ENCODE results near the gene LY6G6D.

The LY6G6D gene

DNA sequence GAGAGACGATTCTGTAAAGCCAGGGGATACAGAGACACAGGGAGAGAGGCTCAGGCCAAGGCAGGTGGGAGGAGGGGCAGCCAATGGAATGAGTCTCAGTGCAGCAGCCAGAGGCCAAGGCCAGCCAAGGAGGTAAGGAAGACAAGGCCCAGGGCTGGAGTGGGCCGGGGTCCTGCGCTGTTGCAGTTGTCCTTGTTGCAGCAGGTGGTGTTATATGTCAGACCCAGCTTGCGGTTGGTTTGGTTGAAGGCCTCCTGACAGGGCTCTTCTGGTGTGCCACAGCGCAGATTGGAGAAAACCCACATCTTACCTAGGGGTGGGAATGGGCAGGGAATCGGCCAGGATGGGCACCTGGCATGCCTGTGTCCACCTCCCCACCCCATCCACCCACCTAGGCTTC is 3.9 kb downstream of the LY6G6D start:
- Mint-ChIP-seq H3K36me3 (ENCODE audit: low read depth) (no peaks in the 10 kb centered on the region), H3K27ac (no peak overlapping the region), H3K4me1 (ENCODE audit: low read depth) (peaks cover 7% of the 10 kb centered on the region), H3K27me3 (ENCODE audit: low read depth) (peaks cover 6% of the 10 kb centered on the region), H3K9me3 (no peaks in the 10 kb centered on the region), H3K4me3 (no peak overlapping the region)
- no peak for DNase-seq (ENCODE audit: low spot score)

DNA sequence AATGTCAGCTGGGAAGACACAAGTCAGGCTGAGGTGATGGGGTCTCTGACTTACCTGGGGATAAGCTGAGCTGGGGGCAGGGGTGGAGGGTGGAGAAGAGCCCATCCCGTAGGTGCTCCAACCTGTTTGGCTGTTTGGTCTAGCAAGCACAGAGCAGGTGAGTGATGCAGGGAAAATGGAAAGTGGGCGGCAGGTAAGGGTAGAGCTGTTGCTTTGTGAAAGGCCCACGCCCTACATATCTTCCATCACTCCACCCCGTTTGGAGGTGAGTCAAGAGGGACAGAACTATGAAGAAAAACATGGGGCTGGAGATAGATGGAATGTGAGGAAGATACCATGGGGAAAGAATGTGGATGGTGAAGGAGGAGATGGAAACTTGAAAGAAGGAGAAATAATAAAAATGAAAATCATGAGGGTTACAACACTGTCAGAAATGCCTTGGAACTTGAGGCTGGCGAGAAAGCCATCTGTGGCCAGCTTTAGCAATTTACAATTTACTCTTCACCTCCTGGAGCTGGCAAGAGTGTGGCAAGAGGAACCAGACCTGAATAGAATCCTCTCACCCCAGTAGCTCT is 5.1 kb downstream of the LY6G6D start:
- Mint-ChIP-seq H3K4me1 (ENCODE audit: low read depth) (peaks cover 8% of the 10 kb centered on the region), H3K9me3 (no peaks in the 10 kb centered on the region), H3K27me3 (ENCODE audit: low read depth) (peaks cover 2% of the 10 kb centered on the region)

DNA sequence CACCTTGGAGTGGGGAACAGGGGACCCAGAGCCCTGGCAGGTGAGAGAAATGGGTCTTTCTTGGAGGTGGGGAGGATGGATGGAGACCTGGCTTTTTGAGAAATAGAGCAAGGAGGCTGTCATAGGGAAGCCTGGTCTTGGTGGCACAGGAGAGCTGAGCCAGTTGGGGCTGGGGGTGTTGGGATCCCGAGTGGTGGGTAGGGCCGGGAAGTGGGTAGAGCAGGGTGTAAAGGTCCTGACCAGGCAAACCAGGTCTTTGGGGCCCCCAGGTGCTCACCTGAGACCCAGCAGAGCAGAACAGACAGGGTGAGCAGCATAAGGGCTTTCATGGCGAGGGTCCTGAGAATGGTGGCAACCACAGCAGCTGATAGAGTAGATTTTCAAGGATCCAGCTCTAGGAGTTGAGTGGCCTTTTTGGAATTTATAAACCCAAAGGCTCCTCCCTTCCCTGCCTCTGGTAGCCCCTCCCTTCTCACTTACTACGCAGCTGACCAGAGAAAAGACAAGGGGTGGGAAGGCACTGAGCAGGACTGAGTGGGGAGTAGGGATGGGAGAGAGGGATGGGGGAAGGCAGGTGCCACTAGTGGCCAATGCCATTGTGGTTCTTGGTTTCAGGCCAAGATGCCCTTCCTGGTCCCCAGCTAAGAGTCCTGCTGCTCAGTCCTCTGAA is 6.3 kb downstream of the LY6G6D start, which contains the start of gene LY6G6C:
TSS of gene LY6G6C (minus strand) at position 396 of the 670 bp plus-strand sequence. CDS start at position 329, 67 bp downstream.
- H3K36me3 Mint-ChIP-seq (ENCODE audit: low read depth): peaks cover 8% of the 10 kb centered on the region
- H3K27me3 Mint-ChIP-seq (ENCODE audit: low read depth): peaks cover 2% of the 10 kb centered on the region
- H3K9me3 Mint-ChIP-seq: no peaks in the 10 kb centered on the region
- H3K4me3 Mint-ChIP-seq: no peak within 1 kb of the TSS
- no peak within 1 kb of the TSS for H3K27ac Mint-ChIP-seq
- peaks cover 19% of the 10 kb centered on the region for H3K4me1 Mint-ChIP-seq (ENCODE audit: low read depth)
- DNase-seq (ENCODE audit: low spot score): no peak

More for the DNA sequence above, 5.1 kb downstream of the LY6G6D start:
- Mint-ChIP-seq H3K36me3 (ENCODE audit: low read depth) (no peaks in the 10 kb centered on the region), H3K27ac (no peak overlapping the region), H3K4me3 (no peak overlapping the region)
- DNase-seq (ENCODE audit: low spot score): no peak

DNA sequence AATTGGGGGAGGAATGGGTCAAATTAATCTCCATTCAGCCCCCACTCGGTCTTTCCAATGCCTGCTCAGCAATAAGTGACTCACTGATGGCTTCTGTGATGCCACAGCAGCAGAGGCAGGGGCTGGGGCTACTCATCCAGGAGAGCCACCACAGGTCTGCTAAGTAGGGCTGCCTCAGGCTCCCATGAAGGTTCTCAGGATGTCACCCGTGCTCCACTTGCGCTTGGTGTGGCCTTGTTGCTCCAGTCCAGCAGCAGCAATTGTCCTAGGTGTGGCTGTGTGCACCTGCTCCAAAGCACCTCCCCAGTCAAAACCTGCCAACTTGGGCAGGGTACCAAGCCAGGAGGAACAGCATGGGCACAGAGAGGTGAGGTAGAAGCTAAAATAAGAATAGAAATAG is 7.0 kb downstream of the LY6G6D start:
- no peak overlapping the region for H3K27ac Mint-ChIP-seq
- DNase-seq (ENCODE audit: low spot score): no peak
- no peaks in the 10 kb centered on the region for H3K9me3 Mint-ChIP-seq
- peaks cover 13% of the 10 kb centered on the region for H3K36me3 Mint-ChIP-seq (ENCODE audit: low read depth)
- peaks cover 25% of the 10 kb centered on the region for H3K4me1 Mint-ChIP-seq (ENCODE audit: low read depth)
- peaks cover 2% of the 10 kb centered on the region for H3K27me3 Mint-ChIP-seq (ENCODE audit: low read depth)
- no peak overlapping the region for H3K4me3 Mint-ChIP-seq

DNA sequence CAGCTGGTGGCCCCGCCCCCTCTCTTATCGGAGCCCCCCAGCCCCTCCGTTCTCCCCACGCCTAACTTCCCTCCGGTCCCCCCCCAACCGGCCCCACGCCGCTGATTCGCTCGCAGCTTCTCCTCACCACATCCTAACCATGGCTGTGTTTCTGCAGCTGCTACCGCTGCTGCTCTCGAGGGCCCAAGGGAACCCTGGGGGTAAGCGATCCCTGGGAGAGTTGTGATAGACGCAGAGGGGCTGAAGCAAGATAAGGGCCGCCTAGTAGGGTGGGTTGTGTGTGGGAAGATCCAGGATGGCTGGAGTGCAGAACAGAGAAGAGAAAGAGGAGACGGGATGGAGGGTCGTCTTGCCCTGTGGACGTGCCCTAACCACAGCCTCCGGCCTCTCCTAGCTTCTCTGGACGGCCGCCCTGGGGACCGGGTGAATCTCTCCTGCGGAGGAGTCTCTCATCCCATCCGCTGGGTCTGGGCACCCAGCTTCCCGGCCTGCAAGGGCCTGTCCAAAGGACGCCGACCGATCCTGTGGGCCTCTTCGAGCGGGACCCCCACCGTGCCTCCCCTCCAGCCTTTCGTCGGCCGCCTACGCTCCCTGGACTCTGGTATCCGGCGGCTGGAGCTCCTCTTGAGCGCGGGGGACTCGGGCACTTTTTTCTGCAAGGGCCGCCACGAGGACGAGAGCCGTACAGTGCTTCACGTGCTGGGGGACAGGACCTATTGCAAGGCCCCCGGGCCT is 8.3 kb downstream of the LY6G6D start, which contains the start of gene MPIG6B:
TSS of gene MPIG6B (plus strand) at position 129 of the 735 bp plus-strand sequence. CDS start at position 140, 11 bp downstream.
- no peak for DNase-seq (ENCODE audit: low spot score)
- no peaks in the 10 kb centered on the region for H3K9me3 Mint-ChIP-seq
- H3K27me3 Mint-ChIP-seq (ENCODE audit: low read depth): peaks cover 2% of the 10 kb centered on the region
- H3K36me3 Mint-ChIP-seq (ENCODE audit: low read depth): peaks cover 18% of the 10 kb centered on the region
- H3K4me1 Mint-ChIP-seq (ENCODE audit: low read depth): peaks cover 33% of the 10 kb centered on the region
- no peak within 1 kb of the TSS for H3K27ac Mint-ChIP-seq
- no peak within 1 kb of the TSS for H3K4me3 Mint-ChIP-seq

DNA sequence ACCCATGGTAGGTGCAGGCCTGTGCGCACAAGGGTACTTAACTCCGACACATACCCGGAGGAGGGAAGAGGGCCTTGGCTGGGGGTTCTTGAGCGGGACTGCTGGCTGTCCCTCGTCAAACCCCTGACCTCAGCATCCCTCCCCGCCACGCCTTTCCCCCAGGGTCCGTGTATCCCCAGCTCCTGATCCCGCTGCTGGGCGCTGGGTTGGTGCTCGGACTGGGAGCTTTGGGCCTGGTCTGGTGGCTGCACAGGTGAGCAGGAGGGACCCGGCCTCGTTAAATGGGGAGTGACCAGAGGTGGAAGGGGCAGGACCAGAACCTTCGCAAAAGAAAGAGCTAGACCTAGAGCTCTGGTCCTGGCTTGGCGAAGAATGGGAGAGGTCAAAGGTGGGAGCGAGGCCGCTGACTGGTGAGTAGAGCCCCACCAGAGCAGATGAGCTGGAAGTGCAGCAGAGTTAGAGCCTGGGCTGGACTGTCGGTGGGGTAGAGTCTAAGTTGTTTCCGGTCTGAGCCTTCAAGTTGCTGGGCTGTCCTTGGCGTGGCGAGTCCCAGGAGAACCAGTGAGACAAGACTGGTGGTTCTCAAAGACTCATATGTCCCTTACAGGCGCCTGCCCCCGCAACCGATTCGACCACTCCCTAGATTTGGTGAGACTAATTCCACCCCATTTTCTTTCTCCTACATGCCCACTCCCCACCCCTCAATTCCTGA is 9.0 kb downstream of the LY6G6D start:
- DNase-seq (ENCODE audit: low spot score): no peak
- Mint-ChIP-seq H3K4me1 (ENCODE audit: low read depth) (peaks cover 34% of the 10 kb centered on the region), H3K27me3 (ENCODE audit: low read depth) (peaks cover 2% of the 10 kb centered on the region), H3K36me3 (ENCODE audit: low read depth) (peaks cover 20% of the 10 kb centered on the region), H3K4me3 (no peak overlapping the region), H3K27ac (no peak overlapping the region), H3K9me3 (no peaks in the 10 kb centered on the region)

DNA sequence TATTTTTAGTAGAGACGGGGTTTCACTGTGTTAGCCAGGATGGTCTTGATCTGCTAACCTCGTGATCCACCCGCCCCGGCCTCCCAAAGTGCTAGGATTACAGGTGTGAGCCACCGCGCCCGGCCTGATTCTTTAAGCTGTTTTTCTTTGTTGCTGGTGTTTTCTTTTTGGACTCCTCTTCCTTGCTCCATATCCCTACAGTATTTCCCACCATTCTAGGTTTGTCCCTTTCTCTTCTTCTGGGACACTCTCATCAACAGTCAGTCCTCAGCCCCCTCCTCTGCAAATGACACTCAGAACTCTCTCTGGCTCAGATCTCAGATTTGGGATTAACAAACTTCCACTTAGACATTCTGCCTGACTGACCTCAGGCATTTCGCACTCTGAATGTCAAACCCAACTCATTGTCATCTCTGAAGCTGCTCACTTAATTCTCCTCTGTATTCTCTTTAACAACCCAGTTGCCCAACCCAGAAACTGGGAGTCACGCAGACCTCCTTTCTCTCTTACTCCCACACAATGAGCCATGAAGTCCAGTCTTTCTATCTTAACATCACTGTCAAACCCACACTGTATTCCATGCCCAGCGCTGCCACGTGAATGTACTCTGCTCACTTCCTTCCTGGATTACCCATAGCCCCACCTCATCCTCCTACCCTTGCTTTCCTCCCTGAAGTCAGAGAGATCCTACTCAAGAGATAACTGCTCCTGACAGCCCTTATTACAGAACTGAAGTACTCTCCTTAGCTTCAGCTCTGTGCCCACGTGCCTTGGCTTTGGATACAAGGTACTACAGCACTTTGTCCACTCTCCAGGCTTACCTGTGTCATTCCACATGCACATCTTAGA is 10.6 kb downstream of the LY6G6D start:
- H3K27ac Mint-ChIP-seq: peak overlapping the region; percentile 61
- DNase-seq (ENCODE audit: low spot score): peak; percentile 34
- H3K36me3 Mint-ChIP-seq (ENCODE audit: low read depth): peaks cover 31% of the 10 kb centered on the region
- no peak overlapping the region for H3K4me3 Mint-ChIP-seq
- peaks cover 44% of the 10 kb centered on the region for H3K4me1 Mint-ChIP-seq (ENCODE audit: low read depth)
- H3K27me3 Mint-ChIP-seq (ENCODE audit: low read depth): peaks cover 2% of the 10 kb centered on the region
- no peaks in the 10 kb centered on the region for H3K9me3 Mint-ChIP-seq

DNA sequence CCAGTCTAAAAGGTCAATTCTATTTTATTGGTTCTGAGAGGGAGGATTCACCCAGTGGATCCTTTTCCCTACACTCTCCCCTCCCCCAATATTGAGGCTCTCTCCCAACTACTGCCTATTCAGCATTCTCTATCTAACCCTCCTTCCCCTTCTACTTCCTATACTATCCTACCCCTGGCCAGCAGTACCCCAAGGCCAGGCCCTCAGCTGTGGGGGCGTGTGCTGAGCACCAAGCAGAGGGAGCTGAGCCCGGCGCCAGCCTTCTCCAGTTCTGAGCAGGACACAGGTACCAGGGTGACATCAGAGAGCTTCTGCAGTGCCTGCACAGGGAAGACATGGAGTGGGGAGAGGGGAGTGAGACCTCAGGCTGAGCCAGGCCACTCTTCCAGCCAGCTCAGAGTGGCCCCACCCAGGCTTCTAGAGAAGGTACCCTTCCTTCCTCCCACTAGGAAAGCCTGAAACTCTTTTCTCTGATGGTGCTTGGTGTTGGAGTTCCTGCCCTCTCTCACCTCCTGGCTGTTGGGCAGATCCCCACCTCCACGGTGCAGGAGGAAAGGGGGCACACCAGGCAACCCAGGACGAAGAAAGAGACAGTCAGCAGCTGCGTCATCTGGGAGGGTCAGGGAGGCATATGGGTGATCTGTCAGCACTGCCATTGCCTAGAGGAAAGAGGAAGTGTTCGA is 12.0 kb downstream of the LY6G6D start:
- H3K4me1 Mint-ChIP-seq (ENCODE audit: low read depth): peaks cover 45% of the 10 kb centered on the region

DNA sequence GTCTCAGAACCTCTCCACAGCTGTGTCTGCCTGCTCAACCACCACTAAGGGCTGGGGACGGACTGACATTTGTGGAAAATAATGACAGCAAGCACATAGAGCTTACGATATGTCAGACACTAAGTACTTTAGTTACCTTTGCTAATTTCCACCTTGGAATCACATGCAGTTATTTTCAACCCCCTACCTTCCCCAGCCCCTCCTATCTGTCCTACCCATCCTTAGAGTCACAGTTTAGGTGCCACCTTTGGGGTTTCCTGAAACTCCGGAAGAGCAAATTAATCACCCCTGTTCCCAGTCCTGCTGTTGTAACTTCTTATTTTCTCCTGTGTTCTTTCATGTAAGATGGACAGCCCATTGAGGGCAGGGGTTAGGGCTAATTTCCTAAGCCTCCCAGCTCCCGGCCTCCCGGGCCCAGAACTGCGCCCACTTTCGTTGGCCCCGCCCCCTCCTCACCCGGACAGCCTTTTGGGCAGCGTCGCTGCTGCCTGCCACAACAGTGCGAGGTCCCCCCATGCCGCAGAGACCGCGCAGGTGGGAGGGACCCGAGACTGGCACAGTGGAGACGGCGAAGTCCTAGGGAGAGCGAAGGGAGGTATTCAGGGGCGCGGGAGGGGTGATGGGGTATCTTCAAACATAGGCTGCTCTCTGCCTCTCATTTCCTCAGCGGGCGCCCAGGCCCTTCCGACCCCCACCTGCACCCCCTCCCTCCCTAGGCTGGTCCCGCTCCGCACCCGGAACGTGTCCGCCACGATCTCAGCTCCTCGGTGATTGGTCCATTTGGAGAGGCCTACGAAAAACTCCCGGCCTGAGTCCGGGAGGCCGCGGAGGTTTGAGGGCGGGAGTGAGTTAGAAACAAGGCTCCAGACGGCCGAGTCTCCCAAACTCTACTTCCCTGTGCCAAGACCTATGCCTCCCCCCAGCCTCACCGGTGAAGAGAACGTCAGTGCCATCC is 12.8 kb downstream of the LY6G6D start:
- no peak for DNase-seq (ENCODE audit: low spot score)

More for the DNA sequence above, 12.0 kb downstream of the LY6G6D start:
- H3K36me3 Mint-ChIP-seq (ENCODE audit: low read depth): peaks cover 42% of the 10 kb centered on the region
- H3K9me3 Mint-ChIP-seq: no peaks in the 10 kb centered on the region
- no peaks in the 10 kb centered on the region for H3K27me3 Mint-ChIP-seq (ENCODE audit: low read depth)
- peak overlapping the region; percentile 80 for H3K27ac Mint-ChIP-seq
- DNase-seq (ENCODE audit: low spot score): no peak
- H3K4me3 Mint-ChIP-seq: peak overlapping the region; percentile 75

DNA sequence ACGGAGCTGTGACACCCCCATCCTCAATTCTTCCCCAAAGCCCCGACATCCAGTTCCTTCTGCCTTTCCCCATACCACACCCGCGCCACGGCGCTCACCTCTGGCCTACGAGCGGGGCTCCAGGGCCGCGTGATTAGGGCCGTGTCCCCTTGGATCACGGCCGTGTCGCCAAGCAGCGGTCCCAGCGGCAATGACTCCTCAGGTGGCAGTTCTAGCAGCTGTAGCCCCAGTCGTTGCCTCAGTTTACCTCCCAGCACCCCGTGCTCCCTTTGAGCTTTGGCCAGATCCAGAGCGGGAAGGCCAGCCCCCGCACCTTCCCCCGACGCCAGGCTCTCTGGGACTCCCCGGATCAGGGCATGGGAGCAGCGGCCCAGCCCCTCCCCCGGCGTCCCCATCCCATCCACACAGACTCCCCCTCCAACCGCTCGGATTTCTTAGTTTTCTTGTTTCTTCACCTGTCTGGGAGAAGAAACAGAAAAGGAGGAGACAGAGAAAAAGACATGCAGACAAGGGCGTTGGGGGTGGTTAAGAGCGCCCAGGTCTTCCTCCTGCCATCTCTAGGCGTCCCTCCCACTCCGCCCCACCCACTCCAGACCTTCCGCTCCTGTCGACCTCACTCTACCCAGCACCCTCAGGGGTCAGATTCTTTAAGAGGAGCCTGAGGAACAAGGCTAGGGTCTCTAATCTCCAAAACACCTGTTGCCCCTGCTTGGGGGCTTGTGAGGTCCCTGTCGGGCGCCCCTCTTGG is 13.8 kb downstream of the LY6G6D start, which contains the start of gene DDAH2:
TSS of gene DDAH2 (minus strand) at position 533 of the 748 bp plus-strand sequence. CDS start at position 395, 138 bp downstream.
- Mint-ChIP-seq H3K4me1 (ENCODE audit: low read depth) (peaks cover 52% of the 10 kb centered on the region), H3K4me3 (peak within 1 kb of the TSS; percentile 94), H3K27ac (peak within 1 kb of the TSS; percentile 86), H3K27me3 (ENCODE audit: low read depth) (no peaks in the 10 kb centered on the region), H3K36me3 (ENCODE audit: low read depth) (peaks cover 54% of the 10 kb centered on the region), H3K9me3 (no peaks in the 10 kb centered on the region)
- no peak for DNase-seq (ENCODE audit: low spot score)

More for the DNA sequence above, 12.8 kb downstream of the LY6G6D start:
- no peaks in the 10 kb centered on the region for H3K27me3 Mint-ChIP-seq (ENCODE audit: low read depth)
- H3K4me1 Mint-ChIP-seq (ENCODE audit: low read depth): peaks cover 46% of the 10 kb centered on the region
- H3K9me3 Mint-ChIP-seq: no peaks in the 10 kb centered on the region
- H3K4me3 Mint-ChIP-seq: peak overlapping the region; percentile 94
- peak overlapping the region; percentile 80 for H3K27ac Mint-ChIP-seq
- peaks cover 45% of the 10 kb centered on the region for H3K36me3 Mint-ChIP-seq (ENCODE audit: low read depth)

DNA sequence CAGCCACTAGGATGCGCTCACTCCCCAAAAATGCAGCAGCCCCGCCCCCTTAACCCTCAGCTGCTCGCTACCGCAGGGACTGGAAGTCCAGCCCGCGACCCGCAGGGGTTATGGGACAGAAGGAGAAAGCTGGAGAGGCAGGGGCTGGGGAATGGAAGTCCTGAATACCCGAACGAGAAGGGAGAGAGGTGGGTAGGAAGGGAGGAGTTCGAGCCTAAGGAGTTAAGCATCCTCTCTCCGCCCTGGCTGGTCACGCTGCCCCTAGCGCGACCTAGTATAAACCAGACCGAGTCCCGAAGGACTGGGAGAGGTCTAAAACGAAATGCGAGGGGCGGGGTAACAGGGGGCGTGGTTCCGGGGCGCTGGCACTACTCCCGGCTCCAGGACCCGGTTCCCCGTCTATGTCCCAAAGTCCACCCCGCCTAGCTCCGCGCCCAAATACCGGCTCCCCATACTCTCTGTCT is 14.4 kb downstream of the LY6G6D start:
- H3K4me1 Mint-ChIP-seq (ENCODE audit: low read depth): peaks cover 55% of the 10 kb centered on the region
- peaks cover 59% of the 10 kb centered on the region for H3K36me3 Mint-ChIP-seq (ENCODE audit: low read depth)
- peak overlapping the region; percentile 94 for H3K4me3 Mint-ChIP-seq
- no peaks in the 10 kb centered on the region for H3K27me3 Mint-ChIP-seq (ENCODE audit: low read depth)
- peak; percentile 76 for DNase-seq (ENCODE audit: low spot score)
- no peaks in the 10 kb centered on the region for H3K9me3 Mint-ChIP-seq
- H3K27ac Mint-ChIP-seq: peak overlapping the region; percentile 86

Data from T-helper 2 cell treated with Interferon-gamma antibody and Interleukin-4, amounts not matched to agents 5 μg/mL and 100 μg/mL, for 36 hours (primary cell).